Lower leg skin (tissue), 3 donors: ENCODE measurements around the gene DNASE1L2.

Source experiments
- CTCF ChIP-seq, 3 donors: fragments of 450-650 bp; IDR thresholded peaks; one replicate each; pipeline ENCODE4 v1.5.1; 2016; ENCODE audit warnings: antibody characterized with exemption in 3 of 3, mild to moderate bottlenecking in 3 of 3, moderate library complexity in 2 of 3
- POLR2A ChIP-seq, 2 donors: fragments of 450-650 bp; IDR thresholded peaks; one replicate each; pipeline ENCODE4 v1.6.1; 2016 to 2017; ENCODE audit warnings: antibody characterized with exemption in 2 of 2, mild to moderate bottlenecking in 1 of 2, moderate library complexity in 1 of 2

- no peak for TF ChIP-seq CTCF (IDR thresholded peaks at IDR 0.05)
- TF ChIP-seq POLR2A (IDR thresholded peaks at IDR 0.05) = no peak
Measured at GRCh38 chr16:2234813-2235170, 1.5 kb upstream of the DNASE1L2 start.
